Heart left ventricle (tissue), 16 donors: ENCODE measurements around the gene SCG5. TPM values are rescaled to one million over a fixed set of nuclear protein-coding genes. Genes with fewer than 3 reads are reported as not detected.

Source experiments
- ATAC-seq, 4 donors: fragments of 200-7000 bp; cut with Tn5 transposase; one replicate each; pipeline ENCODE4 v1.9.1; 2020 to 2022; ENCODE audit warnings: moderate library complexity in 4 of 4, mild to moderate bottlenecking in 3 of 4, moderate number of reproducible peaks in 1 of 4
- DNase-seq, 5 donors: peaks; one replicate each; pipeline ENCODE4 v3.0.0-alpha.2; 2020
- H3K27ac ChIP-seq, 12 donors: fragments of 200-600 bp; sonication (generic) in 4 of 12; one replicate each; pipeline versions ENCODE4 v1.5.0 to v1.8.0; 2016 to 2022; ENCODE audit warnings: mild to moderate bottlenecking in 2 of 12
- H3K27me3 ChIP-seq, 9 donors: fragments of 200-600 bp; sonication (generic) in 2 of 9; one replicate each; pipeline versions ENCODE4 v1.5.1 to v1.8.0; 2016 to 2022; ENCODE audit warnings: mild to moderate bottlenecking in 3 of 9
- H3K36me3 ChIP-seq, 9 donors: fragments of 200-600 bp; sonication (generic) in 2 of 9; one replicate each; pipeline versions ENCODE4 v1.5.0 to v1.8.0; 2018 to 2022; ENCODE audit warnings: mild to moderate bottlenecking in 2 of 9
- H3K4me1 ChIP-seq, 12 donors: fragments of 200-600 bp; sonication (generic) in 4 of 12; one replicate each; pipeline versions ENCODE4 v1.5.0 to v1.8.0; 2016 to 2022; ENCODE audit warnings: mild to moderate bottlenecking in 3 of 12
- H3K4me3 ChIP-seq, 12 donors: fragments of 200-600 bp; sonication (generic) in 4 of 12; one replicate each; pipeline versions ENCODE4 v1.5.0 to v1.8.0; 2017 to 2022; ENCODE audit warnings: mild to moderate bottlenecking in 9 of 12, moderate library complexity in 4 of 12
- H3K9me3 ChIP-seq, 12 donors: fragments of 200-600 bp; sonication (generic) in 4 of 12; one replicate each; pipeline versions ENCODE4 v1.5.0 to v1.8.0; 2016 to 2022; ENCODE audit warnings: mild to moderate bottlenecking in 1 of 12
- CTCF ChIP-seq, 12 donors: fragments of 200-600 bp; sonication (generic) in 4 of 12; IDR thresholded peaks; one replicate each; pipeline versions ENCODE4 v1.5.0 to v1.8.0; 2018 to 2022; ENCODE audit warnings: antibody characterized with exemption in 12 of 12, mild to moderate bottlenecking in 5 of 12
- POLR2A ChIP-seq, 2 donors: fragments of 450-650 bp; IDR thresholded peaks; one replicate each; pipeline ENCODE4 v1.6.1; 2017; ENCODE audit warnings: antibody characterized with exemption in 2 of 2, mild to moderate bottlenecking in 2 of 2, moderate library complexity in 2 of 2
- WGBS, 4 donors: extraction: QIAGEN DNeasy Blood & Tissue Kit in 2 of 4; methylation state at CpG; one replicate each; pipeline versions ENCODE4 v1.1.5 to v1.1.7; 2013 to 2018; 5-methylcytosine and 5-hydroxymethylcytosine counted together
- intact Hi-C, 10 donors: fragments of 100-400 bp; cut with DNase I; formaldehyde crosslinking; loops; one replicate each; pipeline versions ENCODE4 v1.11.1 to v1.14.2; 2022
- polyA plus RNA-seq, 2 donors: library from polyadenylated mRNA; stranded (reverse); fragments of 200-250 nt; gene quantifications; one replicate each; pipeline ENCODE4 v1.2.3, GENCODE V29; 2013
- total RNA-seq, 9 donors: library from RNA; depleted of rRNA in 2 of 9; stranded (reverse); fragments of >200 nt in 2 of 9; fragmentation: NEBNext Ultra II Directional in 3 of 9; extraction: Animal tissue kit (Norgen Biotek cat#: 25700) in 3 of 9; gene quantifications; one replicate each; pipeline versions ENCODE4 v1.1.0 to v1.2.4, GENCODE V29; 2016 to 2023
- donor health status: ischemic (EF 13 %, LVEDD 7.1; RV severe dilation, severe dysfunction).
- donor health status: healthy with polysubstance abuse.
- donor health status: DM: no; HTN: yes; CAD: no.
- donor health status: DM: no; HTN: no; CAD: no.
- donor health status: ischemic (EF 25% LVEDD 6.9; RV normal size, moderate dysfunction).
- donor health status: ischemic (EF 25% LVEDD 5.7; RV mildly dilated, moderate dysfunction).
- donor health status: healthy.
- donor health status: DM: yes; HTN: yes; CAD: no.
- donor health status: ischemic (EF 35%, LVEDD 5.7; RV mildly dilated, moderate dysfunction).
- donor health status: nonischemic (EF 11% LVEDD 7.7; RV severe dilation, severe dysfunction).
- donor health status: DM: yes; HTN: yes; CAD: no.
- donor health status: PGD.
- donor health status: ischemic (EF 29% LVEDD 5.4; RV normal size, mild dysfunction).
- donor health status: nonischemic (EF 23%, LVEDD 6.1; RV moderate dilation, normal function).

SCG5 gene
- total and polyA plus RNA-seq, 11 donors = 0.54 to 5.3 (median 0.84) TPM; not detected in 7

DNA sequence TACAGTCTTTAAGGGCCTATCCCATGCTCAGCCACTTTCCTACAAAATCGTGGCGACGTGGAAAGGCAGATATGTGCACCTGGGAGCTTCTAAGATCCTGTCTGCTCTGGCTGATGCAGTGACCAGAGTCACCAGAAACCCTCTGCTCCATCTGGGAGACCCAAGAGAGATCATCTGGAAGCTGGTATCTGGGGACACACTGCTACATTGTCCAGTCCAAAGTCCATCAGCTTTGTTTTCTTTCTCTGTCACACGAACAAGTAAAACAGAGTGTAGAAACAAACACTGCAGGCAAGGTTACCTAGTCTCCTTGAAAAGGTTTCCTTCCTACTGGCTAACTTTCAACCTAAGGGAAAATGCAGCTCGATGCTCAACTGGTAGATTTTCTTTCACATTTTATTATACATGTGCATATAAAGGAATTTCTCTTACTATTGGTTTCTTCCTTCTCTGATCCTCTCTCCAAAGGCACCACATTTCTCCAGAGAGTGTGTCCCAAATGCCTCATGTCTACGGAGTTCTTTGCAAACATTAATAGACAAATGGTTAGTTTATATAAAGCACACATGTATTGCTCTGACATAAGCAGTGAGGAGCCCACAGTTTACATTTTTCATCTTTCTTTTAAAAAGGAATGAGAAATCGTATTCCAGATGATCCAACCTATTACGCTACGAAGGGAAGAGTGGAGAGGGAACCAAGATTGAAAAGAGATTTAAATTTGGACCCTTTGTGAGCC lies 68.0 kb downstream of the SCG5 start:
- ATAC-seq = no peak
- WGBS, 4 donors = 81 to 84% (median 82%) methylated on average over 9 of the region's 9 CpGs
- TF ChIP-seq CTCF (IDR thresholded peaks at IDR 0.05) = no peak
- TF ChIP-seq POLR2A (IDR thresholded peaks at IDR 0.05) = no peak

GRCh38 chr15:32715276-32715675 lies 73.8 kb downstream of the SCG5 start:
- no peaks in the 10 kb centered on the region for H3K36me3 ChIP-seq
- intact Hi-C loops = loop anchor here in 1 of 10 donors (10.0 kb wide), 2 partner anchors 60 to 450 kb away; no protein-coding TSS in a partner anchor
- no peak for TF ChIP-seq POLR2A (IDR thresholded peaks at IDR 0.05)
- TF ChIP-seq CTCF (IDR thresholded peaks at IDR 0.05) = no peak
- H3K27ac ChIP-seq = no peak overlapping the region
- WGBS, 4 donors = 76 to 85% (median 79%) methylated on average over 4 of the region's 4 CpGs
- H3K4me1 ChIP-seq = peaks cover 0 to 31% (median 3%) of the 10 kb centered on the region in 12 donors
- H3K9me3 ChIP-seq = no peaks in the 10 kb centered on the region
- peaks cover 29 to 85% (median 60%) of the 10 kb centered on the region in 9 donors for H3K27me3 ChIP-seq
- no peak for DNase-seq
- no peak for ATAC-seq
- H3K4me3 ChIP-seq = no peak overlapping the region

More for the DNA sequence above, 68.0 kb downstream of the SCG5 start:
- H3K36me3 ChIP-seq = no peaks in the 10 kb centered on the region
- peaks cover 0 to 50% (median 8%) of the 10 kb centered on the region in 9 donors for H3K27me3 ChIP-seq
- no peak overlapping the region for H3K27ac ChIP-seq
- H3K9me3 ChIP-seq = no peaks in the 10 kb centered on the region
- no peaks in the 10 kb centered on the region for H3K4me1 ChIP-seq
- no peak for DNase-seq
- intact Hi-C loops = loop anchor here in 1 of 10 donors (10.0 kb wide), 2 partner anchors 55 to 455 kb away; no protein-coding TSS in a partner anchor
- no peak overlapping the region for H3K4me3 ChIP-seq

DNA sequence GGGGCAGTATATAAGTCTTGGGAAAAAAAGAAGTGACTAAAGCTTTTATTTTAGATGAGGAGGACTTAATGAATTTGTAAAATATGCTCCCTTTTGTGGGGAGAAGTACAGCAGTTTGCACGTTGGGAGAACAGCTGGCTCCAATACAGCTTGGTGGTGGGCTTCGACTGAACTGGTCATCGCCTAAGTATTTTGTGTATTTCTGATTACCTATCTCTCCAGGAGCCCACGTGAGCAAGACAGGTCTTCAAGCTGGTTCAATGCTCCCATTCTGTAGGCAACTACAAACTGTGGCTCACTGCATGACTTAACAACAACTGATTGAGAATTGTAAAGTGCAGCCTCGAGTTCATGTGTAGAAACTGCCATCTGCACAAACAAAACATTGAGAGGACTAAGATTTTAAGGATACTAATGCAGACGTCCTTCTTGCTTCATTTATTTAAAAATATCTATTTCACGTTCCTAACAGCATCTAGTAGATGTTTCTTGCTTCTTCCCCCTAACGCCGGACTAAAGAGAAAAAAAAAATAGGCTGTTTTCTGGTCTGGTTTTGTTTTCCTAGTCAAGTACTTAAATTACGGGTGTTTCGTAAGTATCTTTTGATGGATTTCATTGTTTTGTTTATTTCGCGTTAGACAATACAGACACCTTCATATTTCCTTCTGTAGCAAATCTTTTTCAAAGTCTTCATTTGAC lies 74.9 kb downstream of the SCG5 start:
- 15 to 28% (median 20%) methylated on average over 13 of the region's 13 CpGs for WGBS, 4 donors
- ATAC-seq (no peak), DNase-seq (no peak)
- TF ChIP-seq CTCF (IDR thresholded peaks at IDR 0.05) = no peak
- TF ChIP-seq POLR2A (IDR thresholded peaks at IDR 0.05) = no peak
- Histone ChIP-seq H3K27ac (no peak overlapping the region), H3K27me3 (peaks cover 29 to 94% (median 63%) of the 10 kb centered on the region in 9 donors), H3K4me1 (peaks cover 0 to 31% (median 3%) of the 10 kb centered on the region in 12 donors), H3K4me3 (peak overlapping the region in 1 of 12 donors; percentile 45), H3K36me3 (no peaks in the 10 kb centered on the region), H3K9me3 (no peaks in the 10 kb centered on the region)
- intact Hi-C loops = loop anchor here in 1 of 10 donors (10.0 kb wide), 2 partner anchors 62 to 448 kb away; no protein-coding TSS in a partner anchor

- Histone ChIP-seq H3K27ac (peak overlapping the region in 1 of 12 donors; percentile 5), H3K36me3 (no peaks in the 10 kb centered on the region), H3K4me3 (peak overlapping the region in 8 of 12 donors; percentile 13 to 45 (median 22)), H3K9me3 (no peaks in the 10 kb centered on the region), H3K27me3 (peaks cover 29 to 93% (median 63%) of the 10 kb centered on the region in 9 donors), H3K4me1 (peaks cover 0 to 31% (median 3%) of the 10 kb centered on the region in 12 donors)
- intact Hi-C loops = loop anchor here in 1 of 10 donors (10.0 kb wide), 2 partner anchors 62 to 448 kb away; no protein-coding TSS in a partner anchor
- no peak for ATAC-seq
- 6 to 11% (median 8%) methylated on average over 21 of the region's 21 CpGs for WGBS, 4 donors
- TF ChIP-seq POLR2A (IDR thresholded peaks at IDR 0.05) = no peak
- TF ChIP-seq CTCF (IDR thresholded peaks at IDR 0.05) = no peak
- DNase-seq = no peak
Measured at GRCh38 chr15:32716915-32717425, 75.5 kb downstream of the SCG5 start.
